IMR-90 (cell line): ENCODE measurements around the gene NOXO1. TPM values are rescaled to one million over a fixed set of nuclear protein-coding genes. Genes with fewer than 3 reads are reported as not detected.

Source experiments
- ATAC-seq: fragments of 200-7000 bp; cut with Tn5 transposase; 2 replicates; pipeline ENCODE4 v1.9.1; 2020; ENCODE audit warnings: low read depth, mild to moderate bottlenecking, moderate library complexity
- BruUV-seq: library from RNA; stranded (reverse); fragments of 400-500 nt; replicated peaks from 2 replicates; lab custom pipeline; 2021; lab: Mats Ljungman, UMichigan
- CTCF ChIA-PET: fragments of 300-600 bp; formaldehyde crosslinking; extraction: SDS; loops from one replicate; lab custom pipeline; 2021; ENCODE audit warnings: antibody characterized with exemption; lab: Yijun Ruan, JAX
- POLR2A ChIA-PET: fragments of 300-600 bp; sonication (Branson Sonifier 250); formaldehyde crosslinking; loops from one replicate; lab custom pipeline; 2022; ENCODE audit warnings: antibody characterized with exemption; ENCODE audit not compliant: unreplicated experiment; lab: Charles Lee
- DNase-seq: peaks from one replicate; pipeline ENCODE4 v3.0.0; 2013
- H2AFZ ChIP-seq: replicated peaks from 2 replicates; pipeline ENCODE3; 2013; ENCODE audit warnings: low read length, mild to moderate bottlenecking; ENCODE audit not compliant: poor library complexity
- H2AK5ac ChIP-seq: 2 replicates; pipeline ENCODE4 v1.6.1; 2013; ENCODE audit warnings: low read depth, low read length, inconsistent platforms
- H2AK9ac ChIP-seq: replicated peaks from 2 replicates; pipeline ENCODE3; 2013; ENCODE audit warnings: mild to moderate bottlenecking, low read depth, low read length, moderate library complexity; ENCODE audit not compliant: poor library complexity
- H2BK120ac ChIP-seq: 2 replicates; pipeline ENCODE4 v1.6.1; 2013; ENCODE audit warnings: low read depth, low read length, inconsistent platforms
- H2BK15ac ChIP-seq: 3 replicates; pipeline ENCODE4 v1.6.1; 2013; ENCODE audit warnings: low read depth, low read length, inconsistent platforms
- H2BK20ac ChIP-seq: 2 replicates; pipeline ENCODE4 v1.6.1; 2013; ENCODE audit warnings: low read depth, mild to moderate bottlenecking, inconsistent platforms, low read length, moderate library complexity
- H2BK5ac ChIP-seq: 2 replicates; pipeline ENCODE4 v1.6.1; 2013; ENCODE audit warnings: mild to moderate bottlenecking, low read depth, low read length, inconsistent platforms; ENCODE audit not compliant: poor library complexity, severe bottlenecking
- H3K14ac ChIP-seq: replicated peaks from 2 replicates; pipeline ENCODE4 v1.6.1; 2013; ENCODE audit warnings: low read depth, low read length, inconsistent platforms
- H3K18ac ChIP-seq: 2 replicates; pipeline ENCODE4 v1.6.1; 2013; ENCODE audit warnings: low read depth, low read length, control low read depth
- H3K23ac ChIP-seq: 2 replicates; pipeline ENCODE4 v1.6.1; 2013; ENCODE audit warnings: low read depth, low read length, inconsistent platforms
- H3K27ac ChIP-seq: 2 replicates; pipeline ENCODE4 v1.5.1; 2013; ENCODE audit warnings: mild to moderate bottlenecking, control low read depth, low read length; ENCODE audit not compliant: insufficient read depth
- H3K27me3 ChIP-seq: 2 replicates; pipeline ENCODE4 v1.6.1; 2013; ENCODE audit warnings: low read length; ENCODE audit not compliant: control insufficient read depth, insufficient read depth
- H3K36me3 ChIP-seq: 2 replicates; pipeline ENCODE4 v1.6.1; 2013; ENCODE audit warnings: low read length, mixed read lengths; ENCODE audit not compliant: control insufficient read depth, insufficient read depth
- H3K4ac ChIP-seq: 2 replicates; pipeline ENCODE4 v1.6.1; 2013; ENCODE audit warnings: low read depth, low read length, inconsistent platforms
- H3K4me1 ChIP-seq: 2 replicates; pipeline ENCODE4 v1.6.1; 2013; ENCODE audit warnings: low read length, mixed read lengths; ENCODE audit not compliant: control insufficient read depth, insufficient read depth
- H3K4me2 ChIP-seq: 2 replicates; pipeline ENCODE4 v1.6.1; 2013; ENCODE audit warnings: low read depth, mild to moderate bottlenecking, control low read depth, low read length, moderate library complexity
- H3K4me3 ChIP-seq: 2 replicates; pipeline ENCODE4 v1.5.1; 2013; ENCODE audit warnings: low read depth, mild to moderate bottlenecking, control low read depth, low read length, moderate library complexity; ENCODE audit not compliant: insufficient read depth
- H3K56ac ChIP-seq: 2 replicates; pipeline ENCODE4 v1.6.1; 2013; ENCODE audit warnings: low read length, inconsistent platforms; ENCODE audit not compliant: insufficient read depth; ENCODE audit errors: extremely low read depth
- H3K79me1 ChIP-seq, 2 experiments: 2 replicates each; pipeline ENCODE4 v1.6.1; 2013; ENCODE audit warnings: low read length in 2 of 2, inconsistent platforms in 1 of 2, low read depth in 1 of 2
- H3K9ac ChIP-seq: 2 replicates; pipeline ENCODE4 v1.6.1; 2013; ENCODE audit warnings: low read depth, low read length, control low read depth
- H3K9me1 ChIP-seq: 2 replicates; pipeline ENCODE4 v1.6.1; 2013; ENCODE audit warnings: low read length, inconsistent platforms; ENCODE audit not compliant: insufficient read depth
- H3K9me3 ChIP-seq: 2 replicates; pipeline ENCODE4 v1.6.1; 2013; ENCODE audit warnings: low read length; ENCODE audit not compliant: control insufficient read depth, insufficient read depth
- H4K20me1 ChIP-seq: 2 replicates; pipeline ENCODE4 v1.6.1; 2013; ENCODE audit warnings: low read length, inconsistent platforms; ENCODE audit not compliant: insufficient read depth
- H4K5ac ChIP-seq: 2 replicates; pipeline ENCODE4 v1.6.1; 2013; ENCODE audit warnings: mild to moderate bottlenecking, low read depth, low read length, control low read depth
- H4K8ac ChIP-seq, 2 experiments: 2 replicates each; pipeline ENCODE4 v1.6.1; 2013; ENCODE audit warnings: low read depth in 2 of 2, low read length in 2 of 2, control low read depth in 1 of 2, inconsistent platforms in 1 of 2
- H4K91ac ChIP-seq: 2 replicates; pipeline ENCODE4 v1.6.1; 2013; ENCODE audit warnings: low read depth, low read length, inconsistent platforms; ENCODE audit not compliant: insufficient read depth
- BHLHE40 ChIP-seq: fragments of 150-350 bp; IDR thresholded peaks from 2 replicates; pipeline ENCODE4 v1.6.1; 2016; ENCODE audit warnings: mild to moderate bottlenecking, low read depth, low read length
- CEBPB ChIP-seq: IDR thresholded peaks from 2 replicates; pipeline ENCODE4 v1.6.1; 2012; ENCODE audit warnings: low read depth, low read length, improper control_type of control experiment
- CHD1 ChIP-seq: IDR thresholded peaks from 2 replicates; pipeline ENCODE4 v1.6.1; 2012; ENCODE audit warnings: low read depth, low read length, improper control_type of control experiment
- CTCF ChIP-seq: conservative IDR thresholded peaks from 2 replicates; pipeline ENCODE4 v1.5.1; 2012; ENCODE audit warnings: mild to moderate bottlenecking, low read depth, low read length, improper control_type of control experiment
- ELK1 ChIP-seq: fragments of 150-350 bp; IDR thresholded peaks from 2 replicates; pipeline ENCODE4 v1.6.1; 2016; ENCODE audit warnings: low read depth, mild to moderate bottlenecking, low read length, moderate library complexity, borderline replicate concordance
- FOS ChIP-seq: fragments of 150-350 bp; IDR thresholded peaks from 2 replicates; pipeline ENCODE4 v1.6.1; 2016; ENCODE audit warnings: low read depth, low read length
- MAFK ChIP-seq: IDR thresholded peaks from 2 replicates; pipeline ENCODE4 v1.6.1; 2012; ENCODE audit warnings: low read depth, low read length, improper control_type of control experiment
- MAZ ChIP-seq: IDR thresholded peaks from 2 replicates; pipeline ENCODE4 v1.6.1; 2012; ENCODE audit warnings: low read depth, mild to moderate bottlenecking, low read length, improper control_type of control experiment, moderate library complexity, borderline replicate concordance
- MXI1 ChIP-seq: IDR thresholded peaks from 2 replicates; pipeline ENCODE4 v1.6.1; 2012; ENCODE audit warnings: low read depth, mild to moderate bottlenecking, low read length, moderate library complexity, borderline replicate concordance
- NFE2L2 ChIP-seq: fragments of 150-350 bp; IDR thresholded peaks from 2 replicates; pipeline ENCODE4 v1.6.1; 2016; ENCODE audit warnings: low read depth, mild to moderate bottlenecking, low read length
- POLR2A ChIP-seq: IDR thresholded peaks from 2 replicates; pipeline ENCODE4 v1.6.1; 2012; ENCODE audit warnings: mild to moderate bottlenecking, low read depth, low read length
- RAD21 ChIP-seq: IDR thresholded peaks from 2 replicates; pipeline ENCODE4 v1.6.1; 2012; ENCODE audit warnings: low read length, improper control_type of control experiment
- RCOR1 ChIP-seq: IDR thresholded peaks from 2 replicates; pipeline ENCODE4 v1.6.1; 2012; ENCODE audit warnings: mild to moderate bottlenecking, low read length, improper control_type of control experiment; ENCODE audit not compliant: insufficient replicate concordance
- RFX5 ChIP-seq: IDR thresholded peaks from 2 replicates; pipeline ENCODE4 v1.8.0; 2012; ENCODE audit warnings: low read depth, mild to moderate bottlenecking, low read length, moderate library complexity
- SMC3 ChIP-seq: fragments of 150-350 bp; IDR thresholded peaks from 2 replicates; pipeline ENCODE4 v1.6.1; 2016; ENCODE audit warnings: low read depth, mild to moderate bottlenecking, antibody characterized with exemption, low read length, moderate library complexity
- USF2 ChIP-seq: fragments of 150-350 bp; IDR thresholded peaks from 2 replicates; pipeline ENCODE4 v1.6.1; 2017; ENCODE audit warnings: mild to moderate bottlenecking, antibody characterized with exemption, low read length, low read depth
- WGBS, 2 experiments: methylation state at CpG; one replicate each; pipeline versions ENCODE4 v1.1.5 to v1.1.7; 2013; ENCODE audit warnings: missing lambda C conversion rate in 2 of 2; ENCODE audit not compliant: insufficient read length in 1 of 2; ENCODE audit errors: extremely low coverage in 2 of 2; 5-methylcytosine and 5-hydroxymethylcytosine counted together
- dilution Hi-C: fragments of 300-500 bp; cut with HindIII; formaldehyde crosslinking; loops from one replicate; pipeline ENCODE4 v1.14.3; 2018; ENCODE audit warnings: low sequenced_read_pairs; ENCODE audit not compliant: unreplicated experiment
- in situ Hi-C: fragments of 300-500 bp; cut with MboI; formaldehyde crosslinking; loops from 3 replicates; pipeline ENCODE4 v1.14.3; 2019; ENCODE audit warnings: low sequenced_read_pairs, inconsistent platforms, mixed read lengths
- intact Hi-C: fragments of 100-400 bp; cut with micrococcal nuclease; formaldehyde crosslinking; loops from 2 replicates; pipeline ENCODE4 v1.10.0; 2022
- polyA plus RNA-seq, 3 experiments: library from polyadenylated mRNA; depleted of rRNA; stranded (reverse); fragments of >200 nt; gene quantifications; 2 replicates each; pipeline ENCODE4 v1.2.3, GENCODE V29; 2012; ENCODE audit warnings: low replicate concordance in 1 of 3
- total RNA-seq: library from RNA; depleted of rRNA; stranded (reverse); fragments of >200 nt; gene quantifications from 2 replicates; pipeline ENCODE4 v1.2.3, GENCODE V29; 2012

NOXO1 gene
- total and polyA plus RNA-seq, 2 of the 4 experiments (the other 2 are of a cell fraction): 0.56 TPM; not detected in 1

- Histone ChIP-seq H4K5ac (no peak overlapping the region), H4K8ac (no peak overlapping the region), H3K14ac (no peak overlapping the region), H3K56ac (no peak overlapping the region), H2BK20ac (no peak overlapping the region), H2AFZ (no peak overlapping the region), H3K9me1 (peaks cover 9% of the 10 kb centered on the region), H2BK120ac (no peak overlapping the region), H4K20me1 (no peaks in the 10 kb centered on the region; the same call in none of the 2 replicates), H3K79me1 (peaks cover 21 to 26% of the 10 kb centered on the region in 2 experiments), H3K27ac (no peak overlapping the region), H3K18ac (no peak overlapping the region), H3K23ac (no peak overlapping the region), H3K36me3 (peaks cover 34% of the 10 kb centered on the region), H3K4me1 (peaks cover 8% of the 10 kb centered on the region), H2AK9ac (peak overlapping the region; percentile 57), H3K4ac (no peak overlapping the region), H2BK15ac (no peak overlapping the region), H3K27me3 (peaks cover 31% of the 10 kb centered on the region; the same call in 1 of the 2 replicates), H2AK5ac (no peak overlapping the region), H2BK5ac (no peak overlapping the region), H3K9me3 (no peaks in the 10 kb centered on the region), H4K91ac (no peak overlapping the region), H3K4me2 (no peak overlapping the region), H3K4me3 (no peak overlapping the region), H3K9ac (no peak overlapping the region)
- BruUV-seq: no TSS peak
- TF ChIP-seq ELK1: no peak
- TF ChIP-seq MAZ: no peak
- TF ChIP-seq RCOR1: no peak
- no peak for TF ChIP-seq CEBPB
- TF ChIP-seq CHD1: no peak
- no peak for TF ChIP-seq POLR2A
- no peak for TF ChIP-seq MAFK
- no peak for TF ChIP-seq RFX5
- no peak for TF ChIP-seq SMC3
- no peak for TF ChIP-seq FOS
- no peak for TF ChIP-seq RAD21
- TF ChIP-seq NFE2L2: no peak
- no peak for TF ChIP-seq USF2
- no peak for TF ChIP-seq BHLHE40
- TF ChIP-seq MXI1: no peak
- no peak for TF ChIP-seq CTCF
- DNase-seq (no peak), ATAC-seq (no peak)
- WGBS, 2 experiments: 81% methylated on average over 4 of the region's 5 CpGs; no CpG with 5 or more reads in 1 of the 2 experiments
- in situ Hi-C loops (no loop called here), dilution Hi-C loops (no loop called here), intact Hi-C loops (no loop called here)
- CTCF ChIA-PET: interaction anchor here (1.3 kb wide), 1 partner anchor 158 kb away, joined by 5 read pairs; no protein-coding TSS in a partner anchor
- POLR2A ChIA-PET: no interaction called here
Observed at GRCh38 chr16:1982013-1982433, 754 bp upstream of the NOXO1 start.
